Measurements from ENCODE around the gene KLHL29. TPM values are rescaled to one million over a fixed set of nuclear protein-coding genes. Genes with fewer than 3 reads are reported as not detected.

The KLHL29 gene
- total RNA-seq, 1 experiment from 2014 or later, result 2.4 TPM

DNA sequence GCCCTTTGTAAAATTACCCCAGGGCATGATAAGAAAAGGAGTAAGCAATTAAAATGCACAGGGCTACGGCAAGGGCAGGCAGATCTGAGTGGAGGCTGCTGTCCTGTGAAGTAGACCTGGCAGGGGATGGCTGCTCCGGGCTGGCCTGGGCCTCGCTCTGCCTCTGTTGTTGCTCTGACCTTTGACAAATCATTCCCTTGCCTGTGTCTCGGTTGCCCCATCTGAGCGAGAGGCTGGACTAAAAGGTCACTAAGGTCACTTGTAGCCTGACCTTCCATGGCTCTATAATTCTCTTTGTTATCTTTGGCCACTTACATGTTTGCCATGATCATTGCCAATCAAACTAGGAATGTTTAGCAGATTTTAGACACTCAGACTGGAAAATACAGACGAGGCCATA is 118.1 kb downstream of the KLHL29 start:
- H2BK15ac ChIP-seq (ENCODE audit: low read depth, low read length), result no peak overlapping the region
- no peak overlapping the region for H4K5ac ChIP-seq (ENCODE audit: insufficient read length, low read depth, low read length)
- H3K14ac ChIP-seq (ENCODE audit: insufficient read depth, low read length), result no peak overlapping the region
- no peak overlapping the region for H3T11ph ChIP-seq (ENCODE audit: low read length)
- H4K20me1 ChIP-seq (ENCODE audit: control insufficient read depth, insufficient read depth, insufficient read length), result no peaks in the 10 kb centered on the region
- no peak overlapping the region for H3K56ac ChIP-seq (ENCODE audit: insufficient read length, low read depth, low read length)
- H2AFZ ChIP-seq (ENCODE audit: low read length), result no peak overlapping the region
- H3K27ac ChIP-seq (ENCODE audit: insufficient read length, low read depth, low read length), result no peak overlapping the region
- H2BK5ac ChIP-seq (ENCODE audit: insufficient read length, low read length), result no peak overlapping the region
- no CpG with 5 or more reads among the region's 6 CpGs for WGBS (ENCODE audit: extremely low coverage, insufficient read length, low lambda C conversion rate)
- no peak overlapping the region for H2AK5ac ChIP-seq (ENCODE audit: insufficient read length, low read length)
- H3K23me2 ChIP-seq (ENCODE audit: insufficient read length, low read depth, low read length, poor library complexity, severe bottlenecking), result no peaks in the 10 kb centered on the region
- H3K79me2 ChIP-seq (ENCODE audit: insufficient read depth, low read length), result no peaks in the 10 kb centered on the region
- TF ChIP-seq, protein P1, sequence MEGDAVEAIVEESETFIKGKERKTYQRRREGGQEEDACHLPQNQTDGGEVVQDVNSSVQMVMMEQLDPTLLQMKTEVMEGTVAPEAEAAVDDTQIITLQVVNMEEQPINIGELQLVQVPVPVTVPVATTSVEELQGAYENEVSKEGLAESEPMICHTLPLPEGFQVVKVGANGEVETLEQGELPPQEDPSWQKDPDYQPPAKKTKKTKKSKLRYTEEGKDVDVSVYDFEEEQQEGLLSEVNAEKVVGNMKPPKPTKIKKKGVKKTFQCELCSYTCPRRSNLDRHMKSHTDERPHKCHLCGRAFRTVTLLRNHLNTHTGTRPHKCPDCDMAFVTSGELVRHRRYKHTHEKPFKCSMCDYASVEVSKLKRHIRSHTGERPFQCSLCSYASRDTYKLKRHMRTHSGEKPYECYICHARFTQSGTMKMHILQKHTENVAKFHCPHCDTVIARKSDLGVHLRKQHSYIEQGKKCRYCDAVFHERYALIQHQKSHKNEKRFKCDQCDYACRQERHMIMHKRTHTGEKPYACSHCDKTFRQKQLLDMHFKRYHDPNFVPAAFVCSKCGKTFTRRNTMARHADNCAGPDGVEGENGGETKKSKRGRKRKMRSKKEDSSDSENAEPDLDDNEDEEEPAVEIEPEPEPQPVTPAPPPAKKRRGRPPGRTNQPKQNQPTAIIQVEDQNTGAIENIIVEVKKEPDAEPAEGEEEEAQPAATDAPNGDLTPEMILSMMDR (conservative IDR thresholded peaks at IDR 0.05), result no peak
- H3K9me3 ChIP-seq (ENCODE audit: control insufficient read depth, low read depth, low read length), result no peaks in the 10 kb centered on the region
- H3K4me2 ChIP-seq (ENCODE audit: insufficient read depth, insufficient read length, low read length), result no peak overlapping the region
- H2BK20ac ChIP-seq (ENCODE audit: low read depth, low read length, poor library complexity, severe bottlenecking), result no peak overlapping the region
- no peak overlapping the region for H4K8ac ChIP-seq (replicated peaks; ENCODE audit: insufficient read length, low read depth, low read length)
- no peaks in the 10 kb centered on the region for H3K79me1 ChIP-seq (ENCODE audit: insufficient read depth, low read depth, low read length, poor library complexity, severe bottlenecking)
- H3K4me3 Mint-ChIP-seq, result no peak overlapping the region
- H3K27ac Mint-ChIP-seq, result no peak overlapping the region
- H3K36me3 Mint-ChIP-seq (ENCODE audit: insufficient read depth in 1 of 3, low read depth in 3 of 3), result no peaks in the 10 kb centered on the region
- no peak overlapping the region for H4K91ac ChIP-seq (ENCODE audit: insufficient read length, low read depth, low read length)
- no peaks in the 10 kb centered on the region for H3K9me3 Mint-ChIP-seq
- no peak overlapping the region for H2BK12ac ChIP-seq (ENCODE audit: insufficient read length, low read depth, low read length)
- no peak overlapping the region for H3K18ac ChIP-seq (ENCODE audit: insufficient read length, low read depth, low read length)
- DNase-seq, result no peak
- H2BK120ac ChIP-seq (ENCODE audit: low read depth, low read length, poor library complexity, severe bottlenecking), result no peak overlapping the region
- no peak overlapping the region for H3K9ac ChIP-seq (ENCODE audit: extremely low read depth, insufficient read length, low read length)
- H3K27me3 Mint-ChIP-seq (ENCODE audit: low read depth), result peaks cover 2% of the 10 kb centered on the region; the same call in 1 of the 2 replicates
- H3K27me3 ChIP-seq (ENCODE audit: insufficient read depth, low read length), result no peaks in the 10 kb centered on the region
- H3K23ac ChIP-seq (ENCODE audit: insufficient read length, low read depth, low read length), result no peak overlapping the region
- H3K4me1 ChIP-seq (ENCODE audit: insufficient read depth, low read length), result no peaks in the 10 kb centered on the region; the same call in 1 of the 2 replicates
- peaks cover 18 to 21% of the 10 kb centered on the region in 2 experiments for H3K4me1 Mint-ChIP-seq
- H3K4ac ChIP-seq (ENCODE audit: low read depth, low read length), result no peak overlapping the region
